WI38 (cell line): ENCODE measurements around the gene SIX5.

Experiments used
- H3K4me3 ChIP-seq: 2 replicates; pipeline ENCODE4 v1.5.1; 2011; ENCODE audit warnings: low read depth, mild to moderate bottlenecking, control low read depth, low read length
- TF ChIP-seq, protein P1 (sequence below): IDR thresholded peaks from 2 replicates; pipeline ENCODE4 v1.5.1; 2012; ENCODE audit warnings: low read depth, mild to moderate bottlenecking, control low read depth, low read length

The SIX5 gene

DNA sequence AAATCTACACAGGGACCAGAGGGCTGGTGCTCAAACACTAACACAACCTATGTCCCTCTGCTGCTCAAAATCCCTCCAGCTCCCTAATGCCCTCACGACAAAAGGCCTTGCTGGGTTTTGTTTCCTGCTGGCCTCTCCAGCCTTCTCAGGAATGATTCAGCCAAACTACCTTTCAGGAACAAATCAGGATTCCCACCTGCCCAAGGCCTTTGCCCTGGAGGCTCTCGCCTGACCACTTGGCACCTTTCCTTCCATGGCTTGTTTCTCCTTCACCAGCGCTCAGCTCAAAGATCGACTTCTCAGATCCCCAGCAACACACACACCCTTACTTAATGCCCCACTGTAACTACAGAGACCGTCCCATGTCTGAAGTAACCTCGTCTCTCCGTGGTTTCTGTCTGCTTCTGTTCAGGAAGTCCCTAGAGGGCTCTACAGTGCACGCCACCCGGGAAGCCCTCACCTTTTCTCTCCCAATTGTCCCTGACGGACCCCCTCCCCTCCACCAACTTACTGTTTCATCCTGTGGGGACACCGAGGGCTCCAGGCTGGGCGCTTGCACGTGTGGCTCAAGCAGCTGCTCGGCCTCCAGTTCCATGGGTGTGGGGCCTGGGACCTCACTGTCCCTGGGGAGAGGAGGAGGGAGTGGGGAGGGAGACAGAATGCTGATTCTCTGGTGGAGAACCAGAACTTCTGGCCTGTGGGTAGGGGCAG lies 3.2 kb upstream of the SIX5 start:
- TF ChIP-seq, protein P1, sequence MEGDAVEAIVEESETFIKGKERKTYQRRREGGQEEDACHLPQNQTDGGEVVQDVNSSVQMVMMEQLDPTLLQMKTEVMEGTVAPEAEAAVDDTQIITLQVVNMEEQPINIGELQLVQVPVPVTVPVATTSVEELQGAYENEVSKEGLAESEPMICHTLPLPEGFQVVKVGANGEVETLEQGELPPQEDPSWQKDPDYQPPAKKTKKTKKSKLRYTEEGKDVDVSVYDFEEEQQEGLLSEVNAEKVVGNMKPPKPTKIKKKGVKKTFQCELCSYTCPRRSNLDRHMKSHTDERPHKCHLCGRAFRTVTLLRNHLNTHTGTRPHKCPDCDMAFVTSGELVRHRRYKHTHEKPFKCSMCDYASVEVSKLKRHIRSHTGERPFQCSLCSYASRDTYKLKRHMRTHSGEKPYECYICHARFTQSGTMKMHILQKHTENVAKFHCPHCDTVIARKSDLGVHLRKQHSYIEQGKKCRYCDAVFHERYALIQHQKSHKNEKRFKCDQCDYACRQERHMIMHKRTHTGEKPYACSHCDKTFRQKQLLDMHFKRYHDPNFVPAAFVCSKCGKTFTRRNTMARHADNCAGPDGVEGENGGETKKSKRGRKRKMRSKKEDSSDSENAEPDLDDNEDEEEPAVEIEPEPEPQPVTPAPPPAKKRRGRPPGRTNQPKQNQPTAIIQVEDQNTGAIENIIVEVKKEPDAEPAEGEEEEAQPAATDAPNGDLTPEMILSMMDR, result no peak
- H3K4me3 ChIP-seq, result no peak overlapping the region

DNA sequence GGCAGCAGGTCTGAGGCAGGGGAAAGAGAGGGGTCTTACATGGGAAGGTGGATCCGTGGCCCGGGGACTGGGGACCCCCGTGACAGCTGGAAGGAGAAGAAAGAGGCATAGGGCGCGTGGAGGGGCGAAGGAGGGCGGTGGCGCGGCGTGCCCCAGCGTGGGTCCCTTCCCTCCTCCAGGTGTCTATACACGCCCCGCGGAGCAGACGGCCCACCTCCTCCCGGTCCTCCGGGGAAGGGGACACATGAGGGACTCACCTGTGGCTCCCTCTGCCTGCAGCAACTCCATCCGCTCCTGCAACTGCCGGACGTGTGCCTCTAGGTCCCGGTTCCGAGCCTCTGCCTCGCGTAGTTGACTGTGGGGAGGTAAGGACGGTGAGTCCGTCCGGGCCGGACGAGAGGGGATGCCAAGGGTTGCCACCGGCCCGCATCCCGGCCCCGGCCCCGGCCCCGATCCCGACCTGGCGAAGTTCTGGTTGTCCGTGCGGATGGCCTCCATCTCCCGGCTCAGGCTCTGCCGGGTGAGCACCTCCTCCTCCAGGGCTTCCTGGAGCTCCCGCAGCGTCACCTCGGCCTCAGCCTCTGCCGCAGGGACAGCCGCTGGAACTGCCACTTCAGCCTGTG lies 2.4 kb upstream of the SIX5 start:
- no peak overlapping the region for H3K4me3 ChIP-seq
- TF ChIP-seq, protein P1, result no peak

DNA sequence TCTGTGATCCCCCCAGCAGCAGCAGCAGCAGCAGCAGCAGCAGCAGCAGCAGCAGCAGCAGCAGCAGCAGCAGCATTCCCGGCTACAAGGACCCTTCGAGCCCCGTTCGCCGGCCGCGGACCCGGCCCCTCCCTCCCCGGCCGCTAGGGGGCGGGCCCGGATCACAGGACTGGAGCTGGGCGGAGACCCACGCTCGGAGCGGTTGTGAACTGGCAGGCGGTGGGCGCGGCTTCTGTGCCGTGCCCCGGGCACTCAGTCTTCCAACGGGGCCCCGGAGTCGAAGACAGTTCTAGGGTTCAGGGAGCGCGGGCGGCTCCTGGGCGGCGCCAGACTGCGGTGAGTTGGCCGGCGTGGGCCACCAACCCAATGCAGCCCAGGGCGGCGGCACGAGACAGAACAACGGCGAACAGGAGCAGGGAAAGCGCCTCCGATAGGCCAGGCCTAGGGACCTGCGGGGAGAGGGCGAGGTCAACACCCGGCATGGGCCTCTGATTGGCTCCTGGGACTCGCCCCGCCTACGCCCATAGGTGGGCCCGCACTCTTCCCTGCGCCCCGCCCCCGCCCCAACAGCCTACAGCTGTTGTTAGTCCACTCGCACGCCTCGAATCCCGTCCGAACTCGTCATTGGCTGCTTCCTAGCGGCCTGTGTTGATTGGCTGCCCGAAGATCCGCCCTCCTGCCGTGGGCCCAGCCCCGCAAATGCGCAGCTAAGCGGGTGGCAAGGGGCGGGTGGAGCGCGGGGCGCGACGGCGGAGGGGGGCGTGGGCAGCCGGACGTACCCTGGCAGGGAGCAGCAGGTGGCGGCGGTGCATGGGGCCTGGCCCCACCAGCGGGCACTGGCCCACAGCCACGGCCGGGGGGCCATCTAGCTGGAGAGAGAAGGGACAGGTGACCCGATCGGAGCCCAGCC lies 1.4 kb upstream of the SIX5 start:
- H3K4me3 ChIP-seq, result peak overlapping the region; percentile 59
- TF ChIP-seq, protein P1, result peak; percentile 72

DNA sequence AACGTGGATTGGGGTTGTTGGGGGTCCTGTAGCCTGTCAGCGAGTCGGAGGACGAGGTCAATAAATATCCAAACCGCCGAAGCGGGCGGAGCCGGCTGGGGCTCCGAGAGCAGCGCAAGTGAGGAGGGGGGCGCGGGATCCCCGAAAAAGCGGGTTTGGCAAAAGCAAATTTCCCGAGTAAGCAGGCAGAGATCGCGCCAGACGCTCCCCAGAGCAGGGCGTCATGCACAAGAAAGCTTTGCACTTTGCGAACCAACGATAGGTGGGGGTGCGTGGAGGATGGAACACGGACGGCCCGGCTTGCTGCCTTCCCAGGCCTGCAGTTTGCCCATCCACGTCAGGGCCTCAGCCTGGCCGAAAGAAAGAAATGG lies 754 bp upstream of the SIX5 start:
- H3K4me3 ChIP-seq, result peak overlapping the region; percentile 59
- TF ChIP-seq, protein P1, result no peak

DNA sequence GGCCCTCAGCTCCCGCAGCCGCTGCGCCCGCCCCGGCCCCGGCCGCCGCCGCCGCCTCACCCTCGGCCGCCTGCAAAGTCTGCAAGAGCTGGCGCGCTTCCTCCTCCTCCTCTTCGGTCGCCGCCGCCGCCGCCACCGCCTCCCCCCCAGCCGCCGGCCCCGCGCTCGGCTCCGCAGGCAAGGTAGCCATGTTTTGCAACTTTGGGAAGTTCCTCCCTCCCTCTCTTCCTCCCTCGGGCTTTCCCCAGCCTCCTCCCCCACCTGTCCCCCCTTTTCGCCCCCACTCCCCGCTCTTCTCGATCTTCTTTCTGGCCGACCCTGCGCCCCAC lies 433 bp downstream of the SIX5 start:
- TF ChIP-seq, protein P1, result no peak
- peak overlapping the region; percentile 71 for H3K4me3 ChIP-seq

DNA sequence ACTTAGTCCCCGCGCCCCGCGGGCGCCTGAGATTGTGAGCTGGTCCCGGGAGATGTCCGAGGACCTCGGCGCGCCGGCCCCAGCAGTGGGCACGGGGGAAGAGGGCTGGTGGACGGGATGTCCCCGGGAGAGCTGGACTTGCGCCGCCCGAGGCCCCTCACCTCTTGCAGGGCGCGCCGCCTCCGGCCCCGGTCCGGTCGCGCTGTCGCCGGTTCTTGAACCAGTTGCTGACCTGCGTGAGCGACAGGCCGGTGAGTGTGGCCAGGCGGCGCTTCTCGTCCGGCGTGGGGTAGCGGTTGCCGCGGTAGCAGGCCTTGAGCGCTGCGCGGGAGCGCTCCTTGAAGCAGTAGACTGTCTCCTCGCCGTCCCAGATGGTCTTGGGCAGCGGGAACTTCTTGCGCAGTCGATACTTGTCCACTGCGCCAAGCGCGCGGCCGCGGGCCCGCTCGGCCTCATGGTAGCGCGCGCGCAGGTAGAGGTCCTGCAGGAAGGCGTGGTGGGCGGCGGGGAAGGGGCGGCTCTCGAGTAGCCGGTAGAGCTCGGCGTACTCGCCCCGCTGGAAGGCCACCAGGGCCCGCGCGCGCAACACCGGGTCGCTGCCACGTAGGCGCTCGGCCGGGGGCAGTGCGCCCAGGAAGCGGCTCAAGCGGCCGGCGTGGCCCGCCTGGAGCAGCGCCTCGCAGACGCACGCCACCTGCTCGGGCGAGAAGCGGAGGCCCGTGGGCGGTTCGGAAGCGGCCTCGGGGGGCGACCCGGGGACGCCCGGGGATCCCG lies 984 bp downstream of the SIX5 start:
- H3K4me3 ChIP-seq, result peak overlapping the region; percentile 71
- TF ChIP-seq, protein P1, result no peak
